NAMALWA (cell line): Measurements from ENCODE around the gene CALR3.

Source experiments
- DNase-seq: peaks from one replicate; pipeline ENCODE4 v3.0.0-alpha.2; 2015; ENCODE audit warnings: low spot score

CALR3 gene

DNA sequence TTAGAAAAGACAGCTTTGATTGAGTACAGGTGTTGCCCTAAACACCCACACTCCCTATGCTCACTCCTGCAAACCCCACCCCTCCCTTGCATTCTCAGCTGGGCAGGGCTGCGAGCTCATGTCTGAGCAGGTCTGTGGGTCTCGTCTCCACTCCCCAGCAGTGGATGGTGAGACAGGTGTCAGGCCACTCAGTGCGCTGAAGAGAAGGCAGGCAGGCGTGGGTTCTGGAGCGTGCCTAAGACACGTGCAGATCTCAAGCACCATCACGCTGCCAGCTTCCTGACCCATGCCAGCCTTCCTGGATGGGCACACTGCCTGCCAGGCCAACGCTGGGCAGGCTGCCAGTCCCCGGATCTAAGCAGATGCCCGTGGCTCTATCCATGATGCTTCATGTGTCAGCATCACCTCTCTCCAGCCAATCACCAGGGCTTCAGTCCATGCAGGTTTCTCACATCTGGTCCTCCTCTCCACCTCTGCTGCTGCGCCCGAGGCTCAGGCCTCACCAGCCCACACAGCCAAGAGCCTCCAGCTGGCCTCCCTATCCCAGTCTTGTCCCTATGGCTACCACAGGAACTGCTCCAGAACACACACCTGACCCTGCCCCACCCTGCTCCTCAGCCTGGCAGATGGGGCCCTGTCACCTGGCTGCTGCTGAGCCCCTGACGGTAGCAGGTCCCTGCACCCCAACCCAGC is 66.8 kb downstream of the CALR3 start:
- no peak for DNase-seq
